ENCODE results near the gene PAX8.
A peak's percentile ranks its signal among the peaks of the same experiment; 100 is the strongest.
"Not testable (repeated sequence)": the region's sequence is repeated elsewhere in the genome, so short reads cannot be mapped to it uniquely, and the experiment has no call there.

Gene PAX8

DNA sequence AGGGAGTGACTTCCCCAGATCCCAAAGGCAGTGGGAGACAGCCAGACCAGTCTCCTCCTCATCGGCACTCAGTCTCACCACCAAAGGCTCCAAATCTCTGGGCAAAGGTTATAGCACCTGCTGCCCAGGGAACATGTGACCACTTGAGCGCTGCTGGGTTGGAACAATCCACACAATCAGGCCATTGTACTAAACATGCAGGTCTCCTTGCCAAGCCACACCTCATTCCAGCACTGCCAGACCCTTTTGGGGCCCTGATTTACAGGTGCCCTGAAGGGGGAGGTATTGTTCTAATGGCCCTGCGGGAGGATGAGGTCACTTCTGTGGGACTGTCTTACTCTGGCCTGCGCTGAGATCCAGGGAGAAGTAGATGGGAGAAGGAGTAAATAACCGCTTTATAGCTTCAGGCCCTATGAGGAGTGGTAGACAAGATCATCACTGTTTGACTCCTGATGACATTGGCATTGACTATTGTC, 10.0 kb upstream of the PAX8 start:
- not testable (repeated sequence) for DNase-seq

DNA sequence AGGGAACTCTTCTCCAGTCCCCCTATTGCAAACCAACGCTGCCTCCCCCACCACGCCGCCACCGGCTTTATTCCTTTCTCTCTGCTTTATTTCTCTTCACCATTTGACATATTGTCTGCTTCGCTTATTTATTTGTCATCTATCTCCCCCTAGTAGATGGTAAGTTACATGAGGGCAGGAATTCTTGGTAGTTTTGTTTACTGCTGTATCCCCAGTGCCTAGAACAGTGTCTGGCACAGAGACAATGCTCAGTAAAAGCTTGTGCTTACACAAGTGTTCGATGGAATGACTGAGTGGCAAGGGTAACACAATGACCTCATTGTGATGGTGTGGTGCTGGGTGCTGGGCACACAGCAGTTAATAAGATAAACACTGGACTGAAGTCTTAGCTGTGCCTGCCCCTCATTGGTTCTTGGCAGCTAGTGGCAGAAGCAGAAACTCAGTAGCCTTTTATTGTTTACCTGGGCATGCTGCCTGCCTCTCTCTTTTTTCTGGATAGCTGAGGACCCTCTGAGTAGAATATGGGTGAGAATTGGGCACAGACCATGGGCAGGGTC, 9.5 kb upstream of the PAX8 start:
- not testable (repeated sequence) for DNase-seq

DNA sequence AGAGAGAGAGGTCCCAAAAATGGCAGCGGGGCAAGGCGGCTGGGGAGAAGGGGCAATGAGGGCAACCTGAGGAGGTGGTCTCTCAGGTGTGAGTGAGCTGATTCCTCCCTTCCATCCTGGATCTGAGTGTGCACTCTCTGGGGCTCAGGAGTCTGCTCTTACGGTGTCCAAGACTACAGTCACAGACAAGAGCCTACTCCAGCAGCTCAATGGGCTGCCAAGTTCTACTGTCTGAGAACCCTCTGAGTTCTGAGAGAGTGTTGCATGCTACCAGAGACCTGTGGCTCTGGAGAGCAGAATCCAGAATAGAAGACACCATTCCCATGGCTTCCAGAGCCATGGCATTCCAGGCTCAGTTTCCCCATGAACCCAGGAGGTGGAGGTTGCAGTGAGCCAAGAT, 7.1 kb upstream of the PAX8 start:
- DNase-seq, result no peak

- not testable (repeated sequence) for DNase-seq
Measured at GRCh38 chr2:113284999-113285398, 6.3 kb upstream of the PAX8 start.

- DNase-seq, result no peak
Measured at GRCh38 chr2:113284476-113284875, 5.8 kb upstream of the PAX8 start.

GRCh38 chr2:113283704-113284284, 5.1 kb upstream of the PAX8 start:
- DNase-seq, result no peak

DNA sequence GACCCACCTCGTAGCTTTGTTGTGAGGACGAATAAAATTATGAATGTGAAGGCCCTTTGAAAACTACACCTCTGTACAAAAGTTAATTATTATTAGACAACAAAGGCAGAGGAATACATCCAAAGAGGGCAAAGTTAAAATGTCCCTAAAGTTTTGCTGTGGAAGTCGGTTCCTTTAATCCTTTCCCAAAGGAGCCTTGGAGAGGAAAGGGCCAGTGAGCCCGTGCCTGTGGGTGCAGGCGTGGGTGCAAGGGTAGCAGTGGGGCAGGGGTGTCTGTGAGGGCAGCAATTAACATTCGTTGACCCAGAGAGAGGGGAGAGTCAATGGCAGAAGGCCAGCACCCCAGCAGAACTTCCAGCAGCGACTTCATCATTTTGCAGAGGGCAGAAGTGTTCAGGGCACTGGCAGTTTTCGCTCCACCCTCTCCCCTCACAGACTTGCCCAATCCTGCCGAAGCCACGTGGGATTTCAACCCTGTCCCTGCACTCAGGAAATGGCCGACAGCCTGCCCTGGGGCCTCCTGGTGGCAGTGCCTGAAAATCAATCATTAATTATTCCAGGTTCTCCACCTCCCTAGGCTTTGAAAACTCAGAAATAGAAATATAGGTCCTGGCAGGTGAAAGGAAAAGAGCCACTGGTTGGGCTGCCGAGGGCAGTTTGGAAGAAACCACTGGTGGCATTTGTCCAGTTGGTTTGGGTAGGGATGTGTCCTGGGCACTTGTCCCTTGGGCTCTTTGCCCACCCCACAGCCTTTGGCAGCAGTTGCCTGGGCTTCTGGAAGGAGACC, 4.2 kb upstream of the PAX8 start:
- DNase-seq, result no peak

DNA sequence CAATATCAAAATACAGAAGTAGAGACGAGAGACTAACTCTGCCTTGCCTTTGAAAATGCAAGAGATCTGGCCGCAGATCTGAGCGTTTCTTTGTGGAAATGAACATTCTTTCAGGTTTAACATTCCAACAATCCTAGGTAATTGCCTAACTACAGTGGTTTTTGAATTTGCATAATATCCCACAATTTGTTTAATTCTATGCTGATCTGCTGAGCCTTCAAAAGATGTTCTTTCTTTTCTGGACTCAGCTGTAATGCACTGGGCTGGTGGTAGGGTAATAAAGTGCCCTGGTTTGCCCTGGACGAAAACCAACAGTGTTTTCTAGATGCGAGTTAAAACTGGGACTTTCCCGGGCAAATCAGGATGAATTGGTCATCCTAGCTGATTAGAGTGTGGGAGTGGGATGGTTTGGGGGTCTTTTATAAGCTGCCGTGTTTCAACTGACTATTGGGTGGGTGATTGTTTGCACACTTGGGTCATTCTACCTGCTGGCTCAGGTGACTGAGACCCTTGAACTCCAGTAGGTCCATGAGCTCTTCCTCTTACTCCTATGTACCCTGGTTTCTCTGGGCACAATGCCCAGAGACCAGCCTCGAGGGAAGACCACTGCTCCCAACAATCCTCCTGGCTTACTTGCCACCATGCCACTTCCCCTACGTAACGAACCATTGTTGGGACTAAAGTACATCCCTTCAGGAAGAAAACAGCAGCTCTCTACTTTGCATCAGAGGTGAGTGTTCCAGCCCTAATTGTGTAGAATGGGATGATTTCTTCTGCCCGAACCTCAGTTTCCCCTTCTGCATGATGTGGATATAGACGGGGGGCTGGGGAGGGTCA, 3.4 kb upstream of the PAX8 start:
- no peak for DNase-seq

DNA sequence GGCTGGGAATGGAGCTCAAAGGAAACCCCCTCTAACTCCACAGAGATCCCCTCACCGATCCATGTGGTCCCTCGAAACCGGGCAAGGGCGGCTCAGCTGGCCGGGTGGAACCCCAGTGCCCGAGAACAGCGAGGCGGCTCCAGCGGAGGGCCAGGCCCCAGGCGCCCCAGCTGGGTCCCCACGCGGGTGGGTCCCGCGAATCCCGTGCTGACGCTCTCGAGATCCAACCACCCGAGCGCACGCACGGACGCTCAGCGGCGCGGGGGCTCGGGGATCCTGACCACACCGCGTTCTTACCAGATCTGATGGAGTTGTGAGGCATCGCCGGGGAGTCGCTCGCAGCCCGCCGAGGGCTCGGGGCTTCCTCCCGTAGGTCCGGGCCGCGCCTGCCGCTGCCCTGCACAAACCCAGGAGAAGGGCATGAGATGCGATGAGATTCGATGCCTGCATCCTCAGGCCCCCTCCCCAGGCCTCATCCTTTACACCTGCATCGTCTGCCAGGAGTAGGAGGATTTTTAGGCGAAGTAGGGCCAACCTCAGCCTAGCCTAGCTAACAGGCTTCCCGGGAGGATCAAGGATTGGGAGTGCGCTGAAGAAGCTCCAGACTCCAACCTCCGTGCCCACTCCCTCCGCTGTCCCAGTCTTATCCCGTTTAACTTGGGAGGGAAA, 514 bp downstream of the PAX8 start:
- no peak for DNase-seq

- no peak for DNase-seq
Measured at GRCh38 chr2:113277474-113278072, 1.1 kb downstream of the PAX8 start.

DNA sequence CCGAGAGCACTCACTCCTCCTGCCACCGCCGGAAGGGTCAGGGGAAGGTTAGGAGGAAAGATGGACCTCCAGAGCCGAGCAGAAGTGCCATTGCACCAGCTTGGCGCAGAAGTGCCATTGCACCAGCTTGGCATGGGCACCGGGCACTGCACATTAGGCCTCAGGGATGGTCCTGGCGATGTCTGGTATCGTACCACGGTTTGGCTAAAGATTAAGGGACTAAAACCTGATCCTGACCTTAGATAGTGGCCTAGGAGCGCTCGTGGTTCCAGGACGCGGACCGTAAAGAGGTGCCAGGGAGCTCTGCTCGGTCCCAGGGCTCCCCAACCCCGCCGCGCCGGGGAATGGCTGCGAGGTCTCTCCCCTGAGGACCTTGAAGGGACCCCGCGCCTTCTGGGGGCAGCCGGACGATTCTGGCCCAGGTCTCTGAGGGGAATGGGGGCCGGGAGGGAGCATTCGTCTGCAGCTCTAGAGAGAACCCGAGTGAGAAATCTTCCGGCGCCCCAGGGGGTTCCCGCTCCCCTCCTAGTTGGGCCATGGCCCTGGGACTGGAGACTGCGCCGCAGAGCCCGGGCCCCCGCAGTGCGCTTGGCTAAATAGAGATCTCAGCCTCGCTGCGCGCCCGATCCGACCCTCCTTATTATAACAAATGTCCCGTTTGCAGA, 1.8 kb downstream of the PAX8 start:
- no peak for DNase-seq

DNA sequence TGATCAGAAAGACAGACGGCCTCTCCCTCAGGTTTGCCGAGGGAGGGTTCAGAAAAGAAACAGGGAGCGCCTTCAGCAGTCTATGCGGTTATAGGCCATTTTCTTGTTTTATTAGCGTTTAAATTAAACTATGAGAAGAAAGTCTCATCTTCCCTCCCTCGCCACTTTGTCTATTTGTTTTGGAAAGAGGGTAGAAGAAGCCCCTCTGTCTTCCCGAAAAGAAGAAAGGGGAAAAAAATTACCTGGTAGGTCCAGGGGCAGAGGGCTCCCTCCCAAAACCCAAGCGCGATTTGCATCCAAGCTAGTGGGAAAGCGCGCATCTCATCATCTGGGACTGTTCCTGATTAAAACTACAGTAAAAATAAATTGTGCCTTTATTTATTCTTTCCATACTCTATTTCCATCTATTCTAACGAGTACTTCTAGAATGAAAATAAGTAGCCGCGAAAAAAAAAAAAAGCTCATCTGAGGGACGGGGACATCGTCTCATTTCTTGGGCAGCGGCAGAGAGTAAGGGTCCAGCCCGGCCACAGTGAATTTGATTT, 2.4 kb downstream of the PAX8 start:
- no peak for DNase-seq

DNA sequence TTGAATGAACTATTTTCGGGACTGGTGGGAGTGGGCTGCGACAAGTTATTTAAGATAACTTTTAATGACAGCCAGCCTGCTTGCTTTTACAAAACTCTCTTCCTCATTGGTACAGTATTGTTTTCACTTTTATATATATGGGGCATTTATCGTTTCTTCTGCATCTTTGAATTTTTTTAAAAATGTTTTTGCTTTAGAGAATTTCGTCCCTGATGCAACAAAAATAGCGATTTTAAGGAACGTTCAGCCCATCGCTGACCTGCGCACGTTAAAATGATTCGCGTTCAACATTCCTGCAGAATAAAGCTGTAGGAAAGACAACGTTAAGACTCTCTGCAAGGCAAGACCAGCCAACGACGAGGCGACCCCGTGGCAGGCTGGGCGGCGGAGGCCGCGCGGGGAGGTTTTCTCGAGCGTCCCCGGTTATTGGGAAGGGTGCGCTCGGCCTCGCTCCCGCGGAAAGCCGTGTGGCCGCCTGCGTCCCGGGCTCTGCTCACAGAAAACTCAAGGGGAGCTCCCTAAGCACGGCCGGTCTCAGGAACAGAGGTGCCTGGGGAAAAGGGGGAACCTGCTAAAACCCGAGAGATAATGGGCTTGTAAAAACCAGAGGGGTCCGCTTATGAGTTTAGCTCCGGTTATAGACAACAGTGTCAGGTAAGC, 3.0 kb downstream of the PAX8 start:
- no peak for DNase-seq

GRCh38 chr2:113274432-113274831, 4.3 kb downstream of the PAX8 start:
- DNase-seq, result no peak

DNA sequence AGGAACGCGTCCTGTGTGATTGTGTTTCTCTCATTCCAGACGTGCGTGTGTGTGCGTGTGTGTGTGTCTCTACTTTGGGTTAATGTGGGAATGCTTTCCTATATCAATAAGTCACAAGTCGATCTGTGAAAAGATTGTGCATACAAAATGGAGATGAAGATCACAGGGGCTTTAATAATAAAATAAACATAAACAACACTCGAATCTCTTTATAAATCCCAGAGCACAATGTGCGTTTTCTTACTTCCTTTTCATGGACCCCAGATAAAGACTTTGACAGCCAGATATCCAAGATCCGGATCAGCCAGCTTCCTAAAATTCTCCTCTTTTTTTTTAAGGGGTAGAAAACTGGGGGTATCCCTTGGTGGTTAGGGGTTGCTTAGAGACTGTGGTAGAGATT, 4.7 kb downstream of the PAX8 start:
- DNase-seq, result no peak

GRCh38 chr2:113273027-113273551, 5.6 kb downstream of the PAX8 start:
- peak; percentile 31 for DNase-seq

DNA sequence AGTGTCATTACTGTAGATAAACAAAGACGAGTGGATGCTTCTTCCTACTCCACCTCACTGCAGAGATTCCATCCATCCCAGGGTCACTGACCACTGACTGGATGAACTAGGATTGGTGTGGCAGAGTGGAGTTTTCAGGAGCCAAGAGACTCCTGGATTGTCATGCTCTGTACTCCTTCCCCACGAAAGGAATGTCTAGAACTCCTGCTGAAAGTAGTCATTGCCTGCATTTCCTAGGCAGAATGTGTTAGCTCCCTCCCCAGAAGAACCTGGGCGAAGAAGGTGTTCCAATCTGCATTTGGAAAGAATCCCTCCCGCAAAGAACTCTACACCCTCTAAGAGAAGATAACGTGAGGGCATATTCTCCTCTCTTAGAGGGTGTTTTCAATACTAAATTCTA, 6.2 kb downstream of the PAX8 start:
- DNase-seq, result no peak

DNA sequence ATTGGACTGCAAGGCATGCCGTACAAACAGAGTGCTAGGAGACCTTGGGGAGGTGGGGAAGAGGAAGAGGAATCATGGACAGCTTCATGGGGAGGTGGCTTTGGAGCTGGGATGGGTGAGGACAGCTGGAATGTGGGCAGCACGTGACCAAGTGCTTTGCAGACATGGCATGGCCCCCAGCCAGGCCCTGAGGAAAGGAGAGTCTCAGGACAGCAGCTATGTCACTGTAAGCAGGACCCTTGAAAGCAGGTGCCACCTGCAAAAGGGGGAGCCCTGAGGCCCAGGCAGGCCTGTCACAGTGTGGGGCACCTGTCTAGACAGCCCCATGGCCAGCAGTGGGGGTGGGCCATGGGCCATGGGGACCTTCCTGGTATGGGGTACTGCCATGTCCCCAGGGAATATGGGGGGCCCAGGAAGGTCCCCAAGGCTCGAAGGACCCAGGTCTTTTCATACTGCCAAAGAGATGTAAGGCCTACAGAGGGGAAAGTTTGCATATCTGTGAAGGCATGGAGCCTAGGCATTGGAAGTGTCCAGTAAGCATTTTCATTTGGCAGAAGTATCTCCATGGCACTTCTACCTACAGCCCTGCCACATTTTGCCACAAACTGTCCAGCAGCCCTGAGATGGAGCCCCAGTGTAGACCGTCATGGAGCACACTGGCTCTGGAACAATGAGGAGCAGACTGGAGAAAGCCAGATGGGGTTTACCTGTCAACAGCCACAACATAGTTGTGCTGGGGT, 9.9 kb downstream of the PAX8 start:
- no peak for DNase-seq

DNA sequence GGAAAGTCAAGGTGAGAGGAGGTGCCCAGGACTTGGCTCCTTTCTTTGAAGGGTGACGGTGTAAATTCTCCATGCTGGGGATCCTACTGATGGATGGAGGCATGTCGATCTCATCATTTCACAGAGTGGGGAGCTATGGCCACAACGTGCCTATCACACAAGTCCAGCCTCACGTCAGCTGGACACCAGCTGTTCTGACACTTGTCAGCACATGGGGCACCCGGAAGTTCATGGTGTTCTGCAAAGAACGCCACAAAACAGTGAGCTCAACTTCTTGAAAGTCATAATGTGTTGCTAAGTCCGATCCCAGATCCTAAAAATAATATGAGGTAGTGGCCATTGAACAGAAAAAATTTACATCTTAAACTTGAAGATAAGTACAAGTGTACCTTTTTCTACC, 12.3 kb downstream of the PAX8 start:
- no peak for DNase-seq

All from activated CD4-positive, alpha-beta T cell treated with anti-CD3 and anti-CD28 coated beads, Interleukin-2, amount 50 U/mL, for 16 hours (primary cell).